Breast epithelium (tissue), 4 donors: ENCODE measurements around the gene FOXF1. TPM values are rescaled to one million over a fixed set of nuclear protein-coding genes. Genes with fewer than 3 reads are reported as not detected.

ENCODE experiments used
- DNase-seq, 2 donors: peaks; one replicate each; pipeline ENCODE4 v3.0.0-alpha.2; 2019; ENCODE audit warnings: low spot score in 2 of 2
- H3K27ac ChIP-seq, 2 donors: fragments of 200-600 bp; sonication (generic) in 1 of 2; one replicate each; pipeline ENCODE4 v1.5.1; 2016 to 2019; ENCODE audit warnings: mild to moderate bottlenecking in 1 of 2
- H3K27me3 ChIP-seq, 2 donors: fragments of 200-600 bp; sonication (generic) in 1 of 2; one replicate each; pipeline versions ENCODE4 v1.5.1 to v1.6.0; 2017 to 2019; ENCODE audit warnings: control low read depth in 1 of 2, mild to moderate bottlenecking in 1 of 2
- H3K36me3 ChIP-seq: fragments of 200-600 bp; one replicate; pipeline ENCODE4 v1.5.1; 2019
- H3K4me1 ChIP-seq, 2 donors: fragments of 200-600 bp; sonication (generic); one replicate each; pipeline ENCODE4 v1.5.1; 2016 to 2019; ENCODE audit warnings: control low read depth in 1 of 2
- H3K4me3 ChIP-seq, 3 donors: fragments of 200-600 bp; sonication (generic); 1 replicate in 2 of 3; 2 replicates in 1 of 3; pipeline ENCODE4 v1.5.1; 2016 to 2019; ENCODE audit warnings: mild to moderate bottlenecking in 3 of 3, moderate library complexity in 2 of 3
- H3K9me3 ChIP-seq, 2 donors: fragments of 200-600 bp; sonication (generic) in 1 of 2; one replicate each; pipeline ENCODE4 v1.5.1; 2016 to 2019; ENCODE audit warnings: control low read depth in 1 of 2
- POLR2A ChIP-seq: fragments of 450-650 bp; IDR thresholded peaks from one replicate; pipeline ENCODE4 v1.6.1; 2016; ENCODE audit warnings: antibody characterized with exemption, mild to moderate bottlenecking, moderate library complexity
- POLR2AphosphoS5 ChIP-seq, 3 donors: sonication (generic); formaldehyde crosslinking; IDR thresholded peaks; one replicate each; pipeline ENCODE4 v1.6.1; 2017; ENCODE audit warnings: antibody characterized with exemption in 3 of 3
- intact Hi-C: fragments of 100-400 bp; cut with DNase I; formaldehyde crosslinking; loops from one replicate; pipeline ENCODE4 v1.15.1; 2023; ENCODE audit warnings: low total_unique reads
- total RNA-seq, 3 donors: library from RNA; depleted of rRNA; stranded (reverse); fragments of >200 nt; gene quantifications; one replicate each; pipeline ENCODE4 v1.1.0, GENCODE V29; 2016
- TF ChIP-seq, protein P1 (sequence below), 3 donors: fragments of 450-650 bp; IDR thresholded peaks; one replicate each; pipeline ENCODE4 v1.5.1; 2016 to 2017; ENCODE audit warnings: antibody characterized with exemption in 3 of 3, mild to moderate bottlenecking in 3 of 3, moderate library complexity in 3 of 3

FOXF1 gene
- total RNA-seq, 3 donors from 2014 or later: 0.15 to 0.66 TPM; not detected in 1

DNA sequence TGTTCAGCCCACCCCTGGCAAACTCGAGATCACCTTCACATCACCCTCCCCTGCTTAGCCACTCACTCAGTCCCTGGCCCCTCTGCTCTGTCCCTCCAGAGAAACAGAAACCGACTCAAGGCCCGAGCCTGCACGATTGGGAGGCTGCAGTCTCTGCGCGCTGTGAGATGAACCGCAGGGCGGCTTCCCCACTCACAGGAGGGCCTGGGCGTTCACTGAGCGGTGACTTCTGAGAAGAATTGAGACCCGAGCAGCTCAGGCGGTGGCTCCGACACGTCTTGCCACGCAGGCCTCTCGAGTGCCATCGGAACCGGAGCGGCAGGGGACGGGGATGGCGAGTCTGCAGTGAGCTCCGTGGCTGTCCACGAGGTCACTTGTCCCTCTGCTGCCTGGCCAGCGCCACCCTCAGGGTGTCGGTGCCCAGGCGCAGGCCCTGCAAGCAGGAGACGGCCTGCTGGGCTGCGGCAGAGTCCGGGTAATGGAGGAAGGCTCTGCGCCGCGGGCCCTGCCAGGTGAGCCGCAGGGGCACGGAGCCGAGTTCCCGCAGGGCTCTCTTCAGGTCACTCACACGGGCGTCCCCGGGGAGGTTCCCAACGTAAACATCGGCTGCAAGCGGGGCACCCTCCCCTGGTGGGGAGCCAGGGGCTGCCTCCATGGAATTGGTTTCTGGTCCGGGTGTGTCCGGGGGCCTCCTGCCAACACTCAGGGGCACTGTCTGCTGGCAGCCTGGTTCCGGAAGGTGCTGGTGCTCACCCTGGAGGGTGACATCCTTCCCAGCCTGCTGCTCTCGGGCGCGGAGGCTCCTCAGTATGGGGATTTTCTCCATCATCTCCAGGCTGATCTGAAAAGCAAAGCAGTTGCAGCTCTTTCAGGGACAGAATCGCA is 21.6 kb downstream of the FOXF1 start:
- no peaks in the 10 kb centered on the region for H3K27me3 ChIP-seq
- H3K4me3 ChIP-seq: no peak overlapping the region
- TF ChIP-seq POLR2A (no peak), POLR2AphosphoS5 (IDR thresholded peaks at IDR 0.05) (no peak)
- TF ChIP-seq, protein P1, sequence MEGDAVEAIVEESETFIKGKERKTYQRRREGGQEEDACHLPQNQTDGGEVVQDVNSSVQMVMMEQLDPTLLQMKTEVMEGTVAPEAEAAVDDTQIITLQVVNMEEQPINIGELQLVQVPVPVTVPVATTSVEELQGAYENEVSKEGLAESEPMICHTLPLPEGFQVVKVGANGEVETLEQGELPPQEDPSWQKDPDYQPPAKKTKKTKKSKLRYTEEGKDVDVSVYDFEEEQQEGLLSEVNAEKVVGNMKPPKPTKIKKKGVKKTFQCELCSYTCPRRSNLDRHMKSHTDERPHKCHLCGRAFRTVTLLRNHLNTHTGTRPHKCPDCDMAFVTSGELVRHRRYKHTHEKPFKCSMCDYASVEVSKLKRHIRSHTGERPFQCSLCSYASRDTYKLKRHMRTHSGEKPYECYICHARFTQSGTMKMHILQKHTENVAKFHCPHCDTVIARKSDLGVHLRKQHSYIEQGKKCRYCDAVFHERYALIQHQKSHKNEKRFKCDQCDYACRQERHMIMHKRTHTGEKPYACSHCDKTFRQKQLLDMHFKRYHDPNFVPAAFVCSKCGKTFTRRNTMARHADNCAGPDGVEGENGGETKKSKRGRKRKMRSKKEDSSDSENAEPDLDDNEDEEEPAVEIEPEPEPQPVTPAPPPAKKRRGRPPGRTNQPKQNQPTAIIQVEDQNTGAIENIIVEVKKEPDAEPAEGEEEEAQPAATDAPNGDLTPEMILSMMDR (IDR thresholded peaks at IDR 0.05): no peak
- no peaks in the 10 kb centered on the region for H3K36me3 ChIP-seq
- DNase-seq: no peak
- no peak overlapping the region for H3K27ac ChIP-seq
- H3K9me3 ChIP-seq: no peaks in the 10 kb centered on the region
- H3K4me1 ChIP-seq: no peaks in the 10 kb centered on the region
- intact Hi-C loops: no loop called here

- H3K27ac ChIP-seq: no peak overlapping the region
- TF ChIP-seq, protein P1 (IDR thresholded peaks at IDR 0.05): no peak
- TF ChIP-seq POLR2A: no peak
- TF ChIP-seq POLR2AphosphoS5 (IDR thresholded peaks at IDR 0.05): no peak
- H3K27me3 ChIP-seq: no peaks in the 10 kb centered on the region
- H3K4me3 ChIP-seq: no peak overlapping the region
- intact Hi-C loops: no loop called here
- H3K36me3 ChIP-seq: no peaks in the 10 kb centered on the region
- H3K9me3 ChIP-seq: no peaks in the 10 kb centered on the region
- no peak for DNase-seq
- no peaks in the 10 kb centered on the region for H3K4me1 ChIP-seq
These were observed 22.1 kb downstream of the FOXF1 start for GRCh38 chr16:86532526-86532815.

DNA sequence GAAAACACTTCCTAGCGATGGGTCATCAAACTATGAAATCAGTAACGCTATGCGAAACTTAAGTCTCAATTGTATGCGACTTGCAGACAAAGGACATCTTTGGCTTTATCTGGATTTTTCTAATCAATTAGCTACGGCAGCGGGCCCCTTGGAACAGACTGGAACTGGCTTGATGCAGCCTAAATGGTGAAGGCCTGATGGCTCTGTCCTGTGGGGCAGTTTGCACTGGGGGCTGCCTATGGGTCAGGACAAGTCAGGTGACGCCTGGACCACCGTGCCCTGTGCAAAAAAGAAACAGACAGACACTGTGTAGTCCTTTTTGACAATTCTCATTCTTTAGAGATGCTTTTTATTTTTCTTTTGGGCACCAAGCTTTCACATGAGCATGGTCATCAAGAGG is 22.7 kb downstream of the FOXF1 start:
- TF ChIP-seq, protein P1 (IDR thresholded peaks at IDR 0.05): no peak
- TF ChIP-seq POLR2A: no peak
- TF ChIP-seq POLR2AphosphoS5 (IDR thresholded peaks at IDR 0.05): no peak
- DNase-seq: no peak
- intact Hi-C loops: no loop called here
- Histone ChIP-seq H3K27me3 (no peaks in the 10 kb centered on the region), H3K9me3 (no peaks in the 10 kb centered on the region), H3K4me3 (no peak overlapping the region), H3K27ac (no peak overlapping the region), H3K4me1 (no peaks in the 10 kb centered on the region), H3K36me3 (no peaks in the 10 kb centered on the region)

DNA sequence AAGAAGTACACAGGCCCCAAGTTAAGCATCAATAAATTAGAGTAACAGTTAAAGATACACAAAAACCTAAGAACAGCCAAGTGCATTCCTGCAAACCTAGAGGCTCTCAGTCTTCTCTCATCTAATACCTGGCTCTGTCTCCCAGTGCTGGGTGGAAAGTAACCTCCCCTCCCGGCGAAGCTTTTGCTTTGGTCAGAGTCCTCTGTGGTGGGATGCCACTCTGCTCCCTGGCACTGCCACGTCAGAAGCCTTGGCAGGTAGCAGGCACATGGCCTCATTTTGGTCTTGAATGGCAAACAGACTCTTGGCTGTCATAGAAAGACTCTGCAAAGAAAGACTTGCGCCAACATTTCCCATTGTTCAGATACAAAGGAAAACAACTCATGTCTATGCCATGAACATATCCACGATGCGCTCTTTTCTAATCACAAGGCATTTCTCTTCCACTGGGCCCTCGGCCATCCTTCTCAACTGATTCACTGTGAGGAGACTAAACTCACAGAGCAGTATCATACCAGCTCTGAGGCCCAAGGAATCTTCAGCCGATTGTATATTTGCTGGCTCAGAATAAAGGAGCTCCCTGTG is 23.5 kb downstream of the FOXF1 start:
- TF ChIP-seq, protein P1 (IDR thresholded peaks at IDR 0.05): no peak
- no peak for TF ChIP-seq POLR2A
- no peak for TF ChIP-seq POLR2AphosphoS5 (IDR thresholded peaks at IDR 0.05)

More for the DNA sequence above, 23.5 kb downstream of the FOXF1 start:
- Histone ChIP-seq H3K27ac (no peak overlapping the region), H3K27me3 (no peaks in the 10 kb centered on the region), H3K36me3 (peaks cover under 1% of the 10 kb centered on the region), H3K9me3 (no peaks in the 10 kb centered on the region), H3K4me1 (no peaks in the 10 kb centered on the region), H3K4me3 (no peak overlapping the region)
- no peak for DNase-seq
- intact Hi-C loops: no loop called here
